ENCODE data around the gene NEK4. TPM values are rescaled to one million over a fixed set of nuclear protein-coding genes. Genes with fewer than 3 reads are reported as not detected.
A peak's percentile ranks its signal among the peaks of the same experiment; 100 is the strongest.

The NEK4 gene
- total and polyA plus RNA-seq, 2 of the 13 experiments (the other 11 are each of a cell fraction or from before 2014, with no cell fraction given) = 16.5 to 38.0 TPM

DNA sequence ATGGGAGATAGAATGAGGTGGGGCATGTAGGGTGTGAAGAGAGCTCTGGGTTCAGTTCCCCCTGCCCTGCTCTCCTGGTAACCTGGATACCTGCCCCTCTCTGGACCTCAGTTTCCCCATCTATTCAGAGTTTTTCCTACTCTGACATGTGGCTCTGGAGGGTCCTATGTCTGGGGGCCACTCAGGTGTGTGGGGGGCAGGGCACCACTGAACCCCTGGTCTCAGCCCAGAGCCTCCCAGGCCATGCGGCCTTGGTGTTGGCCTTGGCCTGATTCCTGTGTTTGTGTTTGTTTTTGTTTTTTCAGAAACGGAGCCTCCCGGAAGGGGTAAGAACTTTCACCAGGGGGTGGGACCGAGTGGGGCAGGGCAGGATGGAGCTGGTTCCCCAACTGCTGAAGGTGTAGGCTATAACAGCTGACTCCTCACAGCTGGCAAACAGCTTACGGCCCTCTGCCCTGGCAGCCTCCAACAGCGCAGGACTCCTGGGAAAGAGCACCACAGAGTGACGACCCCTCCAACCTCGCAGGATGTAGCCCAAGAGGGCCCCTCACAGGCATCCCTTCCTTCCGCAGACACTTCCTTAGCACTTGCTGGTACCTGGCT is 24.7 kb upstream of the NEK4 start (continued):
- TF ChIP-seq, protein P1, sequence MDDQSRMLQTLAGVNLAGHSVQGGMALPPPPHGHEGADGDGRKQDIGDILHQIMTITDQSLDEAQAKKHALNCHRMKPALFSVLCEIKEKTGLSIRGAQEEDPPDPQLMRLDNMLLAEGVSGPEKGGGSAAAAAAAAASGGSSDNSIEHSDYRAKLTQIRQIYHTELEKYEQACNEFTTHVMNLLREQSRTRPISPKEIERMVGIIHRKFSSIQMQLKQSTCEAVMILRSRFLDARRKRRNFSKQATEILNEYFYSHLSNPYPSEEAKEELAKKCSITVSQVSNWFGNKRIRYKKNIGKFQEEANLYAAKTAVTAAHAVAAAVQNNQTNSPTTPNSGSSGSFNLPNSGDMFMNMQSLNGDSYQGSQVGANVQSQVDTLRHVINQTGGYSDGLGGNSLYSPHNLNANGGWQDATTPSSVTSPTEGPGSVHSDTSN (CRISPR knock-in tag; IDR thresholded peaks at IDR 0.05; ENCODE audit: borderline replicate concordance) = no peak
- TF ChIP-seq TP53 (CRISPR knock-in tag; conservative IDR thresholded peaks at IDR 0.05) = no peak
- TF ChIP-seq ZNF709 (CRISPR knock-in tag; IDR thresholded peaks at IDR 0.05) = peak; percentile 67
- TF ChIP-seq, protein P2, sequence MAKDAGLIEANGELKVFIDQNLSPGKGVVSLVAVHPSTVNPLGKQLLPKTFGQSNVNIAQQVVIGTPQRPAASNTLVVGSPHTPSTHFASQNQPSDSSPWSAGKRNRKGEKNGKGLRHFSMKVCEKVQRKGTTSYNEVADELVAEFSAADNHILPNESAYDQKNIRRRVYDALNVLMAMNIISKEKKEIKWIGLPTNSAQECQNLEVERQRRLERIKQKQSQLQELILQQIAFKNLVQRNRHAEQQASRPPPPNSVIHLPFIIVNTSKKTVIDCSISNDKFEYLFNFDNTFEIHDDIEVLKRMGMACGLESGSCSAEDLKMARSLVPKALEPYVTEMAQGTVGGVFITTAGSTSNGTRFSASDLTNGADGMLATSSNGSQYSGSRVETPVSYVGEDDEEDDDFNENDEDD (CRISPR knock-in tag; IDR thresholded peaks at IDR 0.05; ENCODE audit: borderline replicate concordance) = 0 out of 2 replicates have a peak, but pooled peaks have one; percentile 25
- TF ChIP-seq ZNF136 (CRISPR knock-in tag; IDR thresholded peaks at IDR 0.05; ENCODE audit: low read depth) = no peak
- TF ChIP-seq SIN3A (IDR thresholded peaks at IDR 0.05; ENCODE audit: borderline replicate concordance, low read depth, low read length) = peak; percentile 84; the same call in 1 of the 2 replicates
- TF ChIP-seq, protein P3, sequence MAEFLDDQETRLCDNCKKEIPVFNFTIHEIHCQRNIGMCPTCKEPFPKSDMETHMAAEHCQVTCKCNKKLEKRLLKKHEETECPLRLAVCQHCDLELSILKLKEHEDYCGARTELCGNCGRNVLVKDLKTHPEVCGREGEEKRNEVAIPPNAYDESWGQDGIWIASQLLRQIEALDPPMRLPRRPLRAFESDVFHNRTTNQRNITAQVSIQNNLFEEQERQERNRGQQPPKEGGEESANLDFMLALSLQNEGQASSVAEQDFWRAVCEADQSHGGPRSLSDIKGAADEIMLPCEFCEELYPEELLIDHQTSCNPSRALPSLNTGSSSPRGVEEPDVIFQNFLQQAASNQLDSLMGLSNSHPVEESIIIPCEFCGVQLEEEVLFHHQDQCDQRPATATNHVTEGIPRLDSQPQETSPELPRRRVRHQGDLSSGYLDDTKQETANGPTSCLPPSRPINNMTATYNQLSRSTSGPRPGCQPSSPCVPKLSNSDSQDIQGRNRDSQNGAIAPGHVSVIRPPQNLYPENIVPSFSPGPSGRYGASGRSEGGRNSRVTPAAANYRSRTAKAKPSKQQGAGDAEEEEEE (CRISPR knock-in tag; IDR thresholded peaks at IDR 0.05; ENCODE audit: borderline replicate concordance) = no peak
- TF ChIP-seq ZNF737 (CRISPR knock-in tag; IDR thresholded peaks at IDR 0.05; ENCODE audit: borderline replicate concordance) = no peak
- TF ChIP-seq RARA (CRISPR knock-in tag; IDR thresholded peaks at IDR 0.05) = peak; percentile 94
- no peak for TF ChIP-seq MED13 (CRISPR knock-in tag; IDR thresholded peaks at IDR 0.05)
- peak; percentile 68; the same call in 1 of the 2 replicates for TF ChIP-seq HMG20A (CRISPR knock-in tag; IDR thresholded peaks at IDR 0.05; ENCODE audit: borderline replicate concordance)
- TF ChIP-seq, protein P4, sequence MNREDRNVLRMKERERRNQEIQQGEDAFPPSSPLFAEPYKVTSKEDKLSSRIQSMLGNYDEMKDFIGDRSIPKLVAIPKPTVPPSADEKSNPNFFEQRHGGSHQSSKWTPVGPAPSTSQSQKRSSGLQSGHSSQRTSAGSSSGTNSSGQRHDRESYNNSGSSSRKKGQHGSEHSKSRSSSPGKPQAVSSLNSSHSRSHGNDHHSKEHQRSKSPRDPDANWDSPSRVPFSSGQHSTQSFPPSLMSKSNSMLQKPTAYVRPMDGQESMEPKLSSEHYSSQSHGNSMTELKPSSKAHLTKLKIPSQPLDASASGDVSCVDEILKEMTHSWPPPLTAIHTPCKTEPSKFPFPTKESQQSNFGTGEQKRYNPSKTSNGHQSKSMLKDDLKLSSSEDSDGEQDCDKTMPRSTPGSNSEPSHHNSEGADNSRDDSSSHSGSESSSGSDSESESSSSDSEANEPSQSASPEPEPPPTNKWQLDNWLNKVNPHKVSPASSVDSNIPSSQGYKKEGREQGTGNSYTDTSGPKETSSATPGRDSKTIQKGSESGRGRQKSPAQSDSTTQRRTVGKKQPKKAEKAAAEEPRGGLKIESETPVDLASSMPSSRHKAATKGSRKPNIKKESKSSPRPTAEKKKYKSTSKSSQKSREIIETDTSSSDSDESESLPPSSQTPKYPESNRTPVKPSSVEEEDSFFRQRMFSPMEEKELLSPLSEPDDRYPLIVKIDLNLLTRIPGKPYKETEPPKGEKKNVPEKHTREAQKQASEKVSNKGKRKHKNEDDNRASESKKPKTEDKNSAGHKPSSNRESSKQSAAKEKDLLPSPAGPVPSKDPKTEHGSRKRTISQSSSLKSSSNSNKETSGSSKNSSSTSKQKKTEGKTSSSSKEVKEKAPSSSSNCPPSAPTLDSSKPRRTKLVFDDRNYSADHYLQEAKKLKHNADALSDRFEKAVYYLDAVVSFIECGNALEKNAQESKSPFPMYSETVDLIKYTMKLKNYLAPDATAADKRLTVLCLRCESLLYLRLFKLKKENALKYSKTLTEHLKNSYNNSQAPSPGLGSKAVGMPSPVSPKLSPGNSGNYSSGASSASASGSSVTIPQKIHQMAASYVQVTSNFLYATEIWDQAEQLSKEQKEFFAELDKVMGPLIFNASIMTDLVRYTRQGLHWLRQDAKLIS (CRISPR knock-in tag; IDR thresholded peaks at IDR 0.05) = no peak
- TF ChIP-seq ZSCAN9 (CRISPR knock-in tag; IDR thresholded peaks at IDR 0.05; ENCODE audit: borderline replicate concordance) = peak; percentile 69; the same call in 1 of the 2 replicates
- TF ChIP-seq ZMYM4 (CRISPR knock-in tag; IDR thresholded peaks at IDR 0.05) = 0 out of 2 replicates have a peak, but pooled peaks have one; percentile 39
- no peak for TF ChIP-seq GTF2F1 (IDR thresholded peaks at IDR 0.05; ENCODE audit: low read length)
- 0 out of 2 replicates have a peak, but pooled peaks have one; percentile 73 for TF ChIP-seq NFKBIZ (CRISPR knock-in tag; IDR thresholded peaks at IDR 0.05)
- no peak for TF ChIP-seq AKNA (CRISPR knock-in tag; IDR thresholded peaks at IDR 0.05; ENCODE audit: borderline replicate concordance)

Data from HepG2 (cell line).